NCI-H2227 (cell line): Measurements from ENCODE around the gene TCTN1.
A peak's percentile ranks its signal among the peaks of the same experiment; 100 is the strongest.
"Not testable (repeated sequence)": the region's sequence is repeated elsewhere in the genome, so short reads cannot be mapped to it uniquely, and the experiment has no call there.

Source experiments
- DNase-seq: peaks from one replicate; lab custom pipeline; 2025; ENCODE audit not compliant: unreplicated experiment; lab: John Stamatoyannopoulos, UW

The TCTN1 gene

GRCh38 chr12:110637869-110638441, 24.0 kb downstream of the TCTN1 start:
- no peak for DNase-seq

DNA sequence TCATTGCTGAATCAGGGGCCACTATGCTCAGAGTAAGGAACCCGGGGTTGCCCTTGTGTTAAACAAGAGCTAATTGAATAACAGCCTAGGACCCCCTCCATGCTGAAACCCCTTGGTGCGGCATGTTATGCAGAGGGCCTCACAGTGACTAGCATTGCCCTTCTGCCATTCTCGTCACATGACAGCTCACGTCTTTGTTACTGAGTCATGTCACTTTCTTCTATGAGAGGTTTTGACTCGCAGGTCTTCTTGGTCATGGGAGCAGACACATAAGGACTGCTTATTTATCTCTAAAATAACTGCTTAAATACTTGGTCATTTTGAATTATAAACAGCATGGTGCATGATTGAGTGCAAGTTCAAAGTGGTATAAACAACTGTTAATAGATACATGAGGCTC, 24.9 kb downstream of the TCTN1 start:
- DNase-seq, result no peak

GRCh38 chr12:110639336-110640141, 25.6 kb downstream of the TCTN1 start:
- DNase-seq, result no peak

DNA sequence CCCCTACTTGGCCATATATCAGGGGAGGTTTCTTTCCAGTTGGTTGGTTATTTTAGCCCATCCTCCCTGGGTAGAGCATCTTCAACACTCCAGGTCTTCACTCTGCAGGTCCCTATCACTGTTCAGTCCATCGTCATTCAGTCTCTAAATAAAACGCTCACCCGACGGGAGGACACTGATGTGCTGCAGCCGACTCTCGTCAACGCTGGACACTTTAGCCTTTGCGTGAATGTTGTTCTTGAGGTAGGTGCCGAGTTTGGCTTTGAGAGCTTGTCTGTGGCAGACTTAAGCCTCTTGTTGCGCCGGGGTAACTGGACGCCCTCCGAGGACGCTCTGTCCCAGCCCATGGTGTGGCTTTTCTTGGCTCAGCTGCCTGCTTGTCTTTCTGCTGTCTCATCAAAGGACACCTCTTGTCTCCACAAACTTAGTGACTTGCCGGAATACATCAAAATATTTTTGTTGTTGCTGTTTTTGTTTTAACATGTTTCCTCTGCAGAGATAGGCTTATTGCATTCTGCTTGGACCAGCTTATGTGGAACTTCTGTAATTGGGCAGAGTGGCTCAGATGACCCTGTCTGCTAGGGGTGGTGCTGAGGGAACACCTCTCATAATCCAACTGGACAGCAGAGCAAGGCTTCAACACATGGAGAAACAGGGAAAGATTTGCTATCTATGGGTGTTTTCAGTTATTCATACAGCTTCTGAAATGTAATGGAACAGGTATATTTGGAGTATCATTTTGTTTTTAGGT, 26.5 kb downstream of the TCTN1 start:
- no peak for DNase-seq

DNA sequence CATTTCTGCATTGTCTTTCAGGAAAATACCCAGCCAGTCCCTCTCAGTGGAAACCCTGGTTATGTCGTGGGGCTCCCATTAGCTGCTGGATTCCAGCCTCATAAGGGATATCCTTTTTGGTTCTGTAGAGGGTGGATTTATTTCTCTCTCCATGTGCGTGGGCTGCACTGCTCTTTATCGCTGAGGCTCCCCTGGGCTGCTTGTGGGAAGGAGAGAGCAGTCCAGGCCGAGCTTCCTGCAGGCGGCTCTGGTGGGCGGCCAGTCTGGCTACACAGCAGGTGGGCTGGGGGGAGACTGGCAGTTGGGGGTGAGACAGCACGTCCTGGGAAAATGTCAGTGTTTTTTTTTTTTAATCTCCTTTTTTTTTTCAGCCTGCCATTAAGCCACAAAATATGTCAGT, 27.6 kb downstream of the TCTN1 start:
- DNase-seq, result peak; percentile 21

GRCh38 chr12:110647631-110648040, 33.7 kb downstream of the TCTN1 start:
- no peak for DNase-seq

DNA sequence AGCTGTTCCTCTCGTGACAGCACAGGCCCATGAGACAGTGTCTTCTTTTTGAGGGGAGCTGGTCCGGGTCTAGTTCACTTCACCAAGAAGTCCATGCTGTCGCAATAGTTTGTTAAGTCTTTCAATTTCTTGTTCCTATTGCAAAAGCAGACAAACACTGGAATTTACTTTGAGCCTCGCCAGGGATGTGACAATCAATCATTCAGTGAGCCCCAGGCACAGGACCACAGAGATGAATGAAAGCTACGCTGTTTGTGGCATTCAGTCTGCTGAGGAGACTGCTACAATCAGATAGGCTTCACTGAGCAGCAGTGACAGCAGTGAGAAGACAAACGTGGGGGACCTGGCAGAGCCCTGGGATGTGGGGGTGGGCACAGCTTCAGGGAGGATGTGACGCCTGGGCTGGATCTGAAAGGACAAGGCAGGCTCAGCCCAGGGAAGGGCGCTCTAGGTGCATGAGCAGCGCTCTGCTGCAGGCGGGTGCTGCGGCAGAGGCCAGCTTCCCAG, 35.5 kb downstream of the TCTN1 start:
- DNase-seq, result no peak

DNA sequence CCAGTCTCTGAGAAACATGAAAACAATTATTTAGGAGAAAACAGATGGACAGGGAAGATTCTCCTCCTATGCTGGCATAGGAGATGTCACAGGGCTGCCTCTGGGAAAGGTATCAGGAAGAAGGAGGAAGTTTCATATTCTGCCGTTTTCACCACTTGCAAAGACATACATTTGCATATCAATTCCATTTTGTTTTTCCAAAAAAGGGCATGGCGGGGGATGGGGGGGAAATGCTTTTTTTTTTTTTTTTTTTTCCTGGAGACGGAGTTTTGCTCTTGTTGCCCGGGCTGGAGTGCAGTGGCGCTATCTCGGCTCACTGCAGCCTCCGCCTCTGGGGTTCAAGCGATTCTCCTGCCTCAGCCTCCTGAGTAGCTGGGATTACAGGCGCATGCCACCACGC, 40.3 kb downstream of the TCTN1 start:
- DNase-seq, result not testable (repeated sequence)

DNA sequence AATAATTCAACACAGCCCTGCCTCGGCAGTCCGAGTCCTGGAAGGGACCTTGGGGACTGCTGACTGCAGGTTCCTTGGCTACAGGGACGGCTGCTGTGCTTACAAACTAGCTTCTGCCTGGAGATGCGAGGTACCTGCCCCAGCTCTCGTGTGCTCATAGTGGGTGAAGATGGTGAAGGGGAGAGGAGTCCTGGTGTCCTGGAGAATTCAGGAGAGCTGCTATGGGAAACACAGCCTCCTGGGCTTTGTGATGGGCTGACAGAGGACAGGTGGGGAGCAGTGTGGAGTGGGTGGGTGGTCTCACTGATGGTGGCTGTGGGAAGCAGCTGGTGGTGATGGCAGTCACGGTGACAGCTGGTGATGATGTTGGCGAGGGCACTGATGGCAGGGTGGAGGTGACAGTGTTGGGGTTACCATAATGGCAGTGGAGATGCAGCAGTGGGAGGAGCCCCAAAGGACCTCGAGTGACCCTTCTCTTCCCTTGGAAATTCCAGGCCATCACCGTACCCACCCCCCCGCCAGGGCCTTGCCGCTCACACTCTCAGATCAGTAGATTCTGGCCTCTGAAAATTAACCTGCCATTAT, 42.2 kb downstream of the TCTN1 start:
- no peak for DNase-seq

- no peak for DNase-seq
Observed at GRCh38 chr12:110657747-110658146, 43.8 kb downstream of the TCTN1 start.

GRCh38 chr12:110658242-110658641, 44.3 kb downstream of the TCTN1 start:
- no peak for DNase-seq

DNA sequence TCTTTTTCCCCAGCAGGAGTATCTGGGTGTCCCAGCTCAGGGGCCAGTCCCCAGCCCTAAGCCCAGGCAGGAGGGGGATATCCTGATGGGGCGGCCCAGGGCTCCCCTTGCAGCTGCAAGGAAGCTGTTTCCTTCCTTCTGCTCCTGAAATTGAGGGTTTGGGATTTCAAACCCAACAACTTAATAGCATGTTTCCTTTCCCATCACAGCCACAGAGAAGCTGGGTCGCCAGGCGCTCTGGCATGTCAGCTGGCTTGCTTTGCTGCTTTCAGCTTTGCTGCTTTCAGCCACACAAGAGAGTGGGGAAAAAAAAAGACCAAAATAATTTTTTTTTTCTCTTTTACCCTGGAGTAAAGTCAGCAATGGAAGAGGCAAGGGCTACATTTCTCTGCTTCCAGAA, 44.9 kb downstream of the TCTN1 start:
- peak; percentile 80 for DNase-seq

DNA sequence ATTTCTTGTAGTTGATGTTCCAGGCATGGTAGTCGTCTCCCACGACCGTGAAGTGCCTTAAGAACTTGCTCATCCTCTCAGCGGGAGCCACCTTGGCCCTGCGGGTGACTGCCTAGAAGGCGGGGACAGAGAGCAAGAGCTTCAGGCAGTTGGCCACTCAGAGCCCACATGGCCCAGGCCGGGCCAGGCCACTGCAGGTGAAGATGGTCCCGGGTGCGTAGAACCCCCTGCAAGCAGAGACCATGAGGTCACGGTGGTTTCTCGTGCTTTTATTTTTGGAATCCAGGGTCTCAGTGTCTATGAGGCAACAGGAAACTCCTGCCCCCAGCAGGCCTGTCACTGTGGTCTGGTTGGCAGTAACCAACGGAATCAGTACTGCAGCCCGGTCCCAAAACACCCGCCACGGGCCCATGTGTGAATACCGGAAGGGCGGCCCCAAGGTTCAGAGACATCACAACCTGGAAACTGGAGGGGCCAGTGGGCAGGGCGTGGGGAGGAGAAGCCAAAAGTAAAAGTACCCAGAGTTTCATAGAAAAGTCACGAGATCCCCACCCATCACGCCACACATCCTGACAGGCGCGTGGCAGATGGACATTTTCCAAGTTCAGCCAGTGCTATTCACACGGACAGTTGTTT, 47.5 kb downstream of the TCTN1 start:
- no peak for DNase-seq

- no peak for DNase-seq
Observed at GRCh38 chr12:110666892-110667291, 53.0 kb downstream of the TCTN1 start.

DNA sequence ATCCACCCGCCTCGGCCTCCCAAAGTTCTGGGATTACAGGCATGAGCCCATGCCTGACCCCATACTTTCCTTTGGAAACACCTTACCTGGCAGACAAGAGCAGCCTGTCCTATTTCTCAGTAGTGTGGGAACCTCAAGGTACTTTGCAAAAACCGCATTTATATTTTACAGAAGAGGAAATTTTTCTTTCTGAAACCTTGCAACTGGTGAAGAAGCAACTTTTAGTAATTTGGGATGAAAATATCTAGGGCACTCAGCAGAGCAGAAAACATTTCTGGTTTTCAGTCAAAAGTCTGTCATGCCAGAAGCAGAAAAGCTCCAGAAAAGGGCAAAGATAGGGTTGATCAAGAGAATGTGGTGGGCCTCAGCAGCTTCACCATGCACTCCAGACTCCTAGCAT, 53.7 kb downstream of the TCTN1 start:
- DNase-seq, result no peak

GRCh38 chr12:110668480-110669192, 54.7 kb downstream of the TCTN1 start:
- no peak for DNase-seq

DNA sequence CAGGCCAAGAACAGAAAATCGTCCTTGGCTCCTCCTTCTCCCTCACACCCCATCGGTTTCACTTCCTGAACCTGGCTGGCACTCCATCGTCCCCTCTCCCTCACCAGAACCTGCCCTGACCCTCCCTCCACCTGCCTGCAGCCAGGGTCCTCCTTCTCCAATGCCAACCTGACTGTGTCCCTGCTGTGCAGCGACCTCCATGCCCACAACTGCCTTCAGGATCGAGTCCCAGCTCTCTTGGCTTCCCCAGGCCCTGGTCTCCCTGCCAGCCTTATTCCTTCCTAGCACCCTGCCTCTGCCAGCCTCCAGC, 55.2 kb downstream of the TCTN1 start:
- DNase-seq, result no peak

- no peak for DNase-seq
Observed at GRCh38 chr12:110670161-110670701, 56.3 kb downstream of the TCTN1 start.

DNA sequence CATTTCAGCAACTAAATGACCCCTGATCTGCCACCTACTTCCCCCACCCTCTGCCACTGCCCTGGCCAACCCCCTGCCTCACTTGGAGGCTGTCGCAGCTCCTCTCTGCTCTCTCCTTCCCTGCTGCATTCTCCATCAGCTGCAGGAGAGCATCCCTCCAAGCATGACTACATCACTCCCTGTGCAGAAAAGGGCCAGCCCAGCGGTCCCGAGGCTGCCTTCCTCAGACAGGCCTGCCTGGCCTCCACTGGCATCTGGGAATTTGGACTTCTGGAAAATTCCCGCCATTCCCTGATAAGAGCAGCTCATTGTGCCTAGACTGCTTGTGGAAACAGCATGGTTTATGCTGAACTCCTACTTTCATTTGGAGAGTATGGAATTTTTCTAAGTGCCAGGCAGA, 62.2 kb downstream of the TCTN1 start:
- DNase-seq, result no peak

DNA sequence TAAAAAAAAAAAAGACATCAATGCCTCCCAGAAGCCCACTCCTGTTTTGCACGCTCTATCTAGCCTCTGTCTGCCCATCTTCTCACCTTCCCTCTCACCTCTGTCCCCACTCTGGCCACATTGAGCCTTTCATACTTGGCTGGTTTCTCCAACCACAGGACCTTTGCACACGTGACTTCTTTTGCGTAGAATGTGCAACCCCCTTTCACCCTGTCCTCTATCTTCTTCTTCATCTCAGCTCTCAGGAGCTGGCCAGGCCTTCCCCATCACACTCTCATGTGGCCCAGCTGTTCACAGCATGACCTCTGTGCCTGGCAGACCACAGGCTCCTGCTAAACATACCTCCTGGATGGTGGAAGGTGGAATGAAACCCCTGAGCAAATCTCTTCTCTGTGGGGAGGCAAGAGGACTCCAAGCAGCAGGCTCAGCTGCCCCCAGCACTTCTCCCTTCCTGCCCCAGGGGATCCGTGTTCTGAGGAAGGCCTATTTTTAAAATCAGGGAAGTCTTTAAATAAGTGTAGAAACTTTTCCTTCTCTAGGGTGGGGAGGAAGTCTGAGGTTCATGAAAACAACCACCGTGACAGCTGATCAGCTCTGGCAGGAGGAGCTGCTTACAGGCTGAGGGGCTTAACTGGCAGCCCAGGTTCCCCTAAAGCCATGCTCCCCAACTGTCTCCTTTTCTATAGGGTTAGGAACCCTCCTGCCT, 63.4 kb downstream of the TCTN1 start:
- DNase-seq, result no peak
